VCaP (cell line): Measurements from ENCODE around the gene FUT7.

ENCODE experiments used
- H3K27ac ChIP-seq: fragments of 450-650 bp; 2 replicates; pipeline ENCODE4 v1.5.1; 2017
- TF ChIP-seq, protein P1 (sequence below): fragments of 450-650 bp; conservative IDR thresholded peaks from 2 replicates; pipeline ENCODE4 v1.5.1; 2017; ENCODE audit warnings: mild to moderate bottlenecking, moderate library complexity

The FUT7 gene

DNA sequence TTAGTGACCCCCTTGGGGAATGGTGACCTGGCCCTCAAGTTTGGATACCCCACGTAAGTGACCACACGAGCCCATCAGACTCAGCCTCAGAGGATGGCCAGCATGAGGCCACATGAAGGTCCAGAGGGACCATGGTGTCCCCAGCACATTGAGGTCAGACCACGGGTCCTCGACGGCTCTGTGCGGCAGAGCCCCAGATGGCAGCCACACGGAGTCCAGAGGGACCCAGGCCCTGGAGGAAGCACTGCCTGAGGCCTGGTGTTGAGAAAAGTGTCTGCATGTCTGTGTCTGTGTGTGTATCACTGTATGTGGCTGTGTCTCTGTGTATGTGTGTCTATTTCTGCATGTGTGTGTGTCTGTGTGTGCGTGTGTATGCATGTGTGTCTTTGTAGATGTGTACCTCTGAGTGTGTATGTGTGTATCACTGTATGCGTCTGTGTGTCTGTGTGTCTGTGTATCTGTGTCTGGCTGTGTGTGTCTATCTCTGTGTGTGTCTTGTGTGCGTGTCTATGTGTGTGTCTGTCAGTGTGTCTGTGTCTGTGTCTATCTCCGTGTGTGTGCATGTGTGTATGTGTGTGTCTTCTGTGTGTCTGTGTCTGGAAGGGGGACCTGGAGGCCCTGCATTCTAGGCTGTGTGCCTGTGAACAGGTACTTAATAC is 48.1 kb downstream of the FUT7 start:
- H3K27ac ChIP-seq, result no peak overlapping the region
- TF ChIP-seq, protein P1, sequence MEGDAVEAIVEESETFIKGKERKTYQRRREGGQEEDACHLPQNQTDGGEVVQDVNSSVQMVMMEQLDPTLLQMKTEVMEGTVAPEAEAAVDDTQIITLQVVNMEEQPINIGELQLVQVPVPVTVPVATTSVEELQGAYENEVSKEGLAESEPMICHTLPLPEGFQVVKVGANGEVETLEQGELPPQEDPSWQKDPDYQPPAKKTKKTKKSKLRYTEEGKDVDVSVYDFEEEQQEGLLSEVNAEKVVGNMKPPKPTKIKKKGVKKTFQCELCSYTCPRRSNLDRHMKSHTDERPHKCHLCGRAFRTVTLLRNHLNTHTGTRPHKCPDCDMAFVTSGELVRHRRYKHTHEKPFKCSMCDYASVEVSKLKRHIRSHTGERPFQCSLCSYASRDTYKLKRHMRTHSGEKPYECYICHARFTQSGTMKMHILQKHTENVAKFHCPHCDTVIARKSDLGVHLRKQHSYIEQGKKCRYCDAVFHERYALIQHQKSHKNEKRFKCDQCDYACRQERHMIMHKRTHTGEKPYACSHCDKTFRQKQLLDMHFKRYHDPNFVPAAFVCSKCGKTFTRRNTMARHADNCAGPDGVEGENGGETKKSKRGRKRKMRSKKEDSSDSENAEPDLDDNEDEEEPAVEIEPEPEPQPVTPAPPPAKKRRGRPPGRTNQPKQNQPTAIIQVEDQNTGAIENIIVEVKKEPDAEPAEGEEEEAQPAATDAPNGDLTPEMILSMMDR, result no peak

DNA sequence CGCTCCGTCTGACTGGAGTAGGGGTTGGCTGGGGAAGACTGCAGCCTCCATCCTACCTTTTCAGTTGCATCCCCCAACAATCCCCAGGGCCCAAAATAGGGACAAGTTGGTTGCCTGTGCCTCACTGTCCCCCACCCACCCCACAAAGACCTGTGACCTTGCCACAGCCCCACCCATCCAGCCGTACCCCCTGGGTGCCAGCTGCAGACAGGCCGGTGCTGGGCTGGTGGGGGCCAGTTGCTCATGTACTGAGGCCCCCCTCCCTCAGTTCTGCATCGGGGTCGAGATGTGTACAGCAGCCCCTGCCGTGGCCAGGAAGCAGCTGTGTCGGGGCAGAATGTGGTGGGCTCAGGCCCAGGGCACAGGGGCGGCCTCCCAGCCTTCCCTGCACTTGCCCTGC is 48.7 kb downstream of the FUT7 start:
- TF ChIP-seq, protein P1, result no peak
- no peak overlapping the region for H3K27ac ChIP-seq

DNA sequence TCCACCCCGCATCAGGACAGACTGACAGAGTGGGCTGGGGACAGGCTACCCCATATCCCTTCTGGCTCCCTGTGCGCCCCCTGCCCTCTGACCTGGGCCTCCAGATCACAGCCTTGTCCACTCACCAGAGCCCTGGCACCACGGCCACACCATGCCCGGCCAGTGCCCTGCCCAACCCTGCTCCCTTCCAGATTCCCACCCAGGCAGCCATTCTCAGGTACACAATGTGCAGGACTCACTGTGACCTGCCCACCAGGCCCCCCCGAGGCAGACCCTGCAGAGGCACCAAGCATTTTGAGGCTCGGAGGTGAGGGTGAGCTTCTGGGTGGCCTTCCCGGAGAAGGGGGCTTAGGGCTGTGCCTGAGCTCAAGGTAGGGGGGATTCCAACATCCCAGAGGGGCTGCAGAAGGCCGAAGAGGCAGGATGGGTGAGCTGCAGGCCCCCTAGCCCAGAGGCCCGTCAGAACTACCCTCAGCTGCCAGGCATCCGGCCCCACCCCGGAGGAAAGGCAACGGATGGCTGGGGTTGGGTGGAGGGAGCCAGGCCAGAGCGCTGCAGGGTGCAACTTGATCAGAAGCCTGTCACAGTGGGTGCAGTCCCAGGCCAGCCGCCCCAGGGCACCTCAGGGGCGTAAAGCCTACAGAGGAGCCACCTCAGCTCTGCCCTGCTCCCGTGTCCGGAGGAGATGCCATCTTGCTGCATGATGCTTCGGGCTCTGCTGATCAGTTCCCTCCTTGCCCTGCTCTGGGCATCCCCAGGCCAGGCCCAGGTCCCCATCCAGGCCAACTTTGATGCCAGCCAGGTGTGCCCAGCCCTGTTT is 49.4 kb downstream of the FUT7 start, which contains the start of gene LCNL1:
Gene LCNL1 (plus strand): TSS at position 762 of the 820 bp plus-strand sequence. CDS start 594 bp downstream, outside the sequence.
- no peak within 1 kb of the TSS for H3K27ac ChIP-seq
- TF ChIP-seq, protein P1, result no peak

DNA sequence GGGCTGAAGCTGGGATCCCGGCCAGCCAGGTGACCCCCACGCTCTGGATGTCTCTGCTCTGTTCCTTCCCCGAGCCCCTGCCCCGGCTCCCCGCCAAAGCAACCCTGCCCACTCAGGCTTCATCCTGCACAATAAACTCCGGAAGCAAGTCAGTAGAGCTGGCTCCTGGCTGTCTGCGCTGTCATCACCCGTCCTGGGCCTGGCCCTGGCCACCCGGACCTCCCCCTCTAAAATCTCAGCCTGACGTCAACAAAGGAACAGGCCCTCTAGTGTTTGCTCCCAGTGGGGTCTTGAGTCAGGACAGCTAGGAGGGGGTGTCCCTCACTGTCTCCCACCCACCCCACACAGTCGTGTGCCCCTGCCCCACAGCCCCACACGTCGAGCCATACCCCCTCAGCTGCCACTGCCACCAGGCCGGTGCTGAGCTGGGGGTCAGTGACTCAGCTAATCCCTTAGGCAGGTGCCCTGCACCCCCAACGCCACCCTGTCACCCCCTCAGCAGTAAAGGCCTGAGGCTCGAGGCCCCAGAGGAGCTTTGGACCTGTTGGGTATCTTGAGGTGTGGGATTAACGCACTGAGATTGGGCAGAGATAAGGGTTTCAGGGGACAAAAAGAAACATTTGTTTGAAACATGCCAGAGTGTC is 50.2 kb downstream of the FUT7 start:
- H3K27ac ChIP-seq, result no peak overlapping the region
- TF ChIP-seq, protein P1, result no peak

DNA sequence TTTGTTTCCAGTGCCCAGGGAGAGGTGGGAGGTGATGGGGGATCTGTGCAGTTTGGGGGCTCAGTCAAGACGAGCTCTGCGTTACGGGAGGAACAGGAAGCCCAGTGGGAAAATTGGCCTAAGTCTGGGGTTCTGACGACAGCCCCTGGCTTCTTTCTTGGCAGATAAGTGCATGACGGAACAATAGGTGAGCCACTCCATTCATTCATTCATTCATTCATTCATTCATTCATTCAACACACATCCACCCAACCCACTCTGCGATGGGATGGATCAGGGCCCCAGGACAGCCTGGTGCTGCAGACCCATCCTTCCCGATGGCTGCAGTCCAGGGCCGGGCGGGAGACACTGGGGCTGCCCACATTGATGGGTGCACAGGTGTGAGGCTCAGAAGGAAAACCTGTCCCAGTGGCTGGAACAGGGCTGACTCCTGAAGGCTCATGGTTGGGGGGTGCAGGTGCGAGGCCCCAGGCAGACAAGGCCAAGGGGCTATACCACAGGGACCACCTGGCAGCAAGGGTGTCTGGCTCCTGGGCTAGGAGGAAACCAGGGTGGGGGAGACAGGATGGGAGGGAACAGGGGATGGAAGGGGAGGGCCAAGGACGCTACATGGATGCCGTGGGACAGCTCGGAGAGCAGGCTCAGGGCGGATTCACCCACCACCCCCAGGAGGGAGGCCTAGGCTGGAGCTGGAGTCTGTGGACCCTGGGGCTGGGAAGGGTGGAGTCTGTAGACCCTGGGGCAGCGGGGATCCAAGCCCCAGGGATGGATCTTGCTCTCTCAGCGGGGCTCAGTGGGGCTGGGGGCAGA is 51.0 kb downstream of the FUT7 start:
- TF ChIP-seq, protein P1, result no peak
- H3K27ac ChIP-seq, result no peak overlapping the region
